ENCODE data around the gene TPD52L1. TPM values are rescaled to one million over a fixed set of nuclear protein-coding genes. Genes with fewer than 3 reads are reported as not detected.

TPD52L1 gene
- total and polyA plus RNA-seq, 10 of the 15 experiments (the other 5 are each of a cell fraction or from before 2014, with no cell fraction given), result 0.03 to 2.6 (median 0.16) TPM; not detected in 3

DNA sequence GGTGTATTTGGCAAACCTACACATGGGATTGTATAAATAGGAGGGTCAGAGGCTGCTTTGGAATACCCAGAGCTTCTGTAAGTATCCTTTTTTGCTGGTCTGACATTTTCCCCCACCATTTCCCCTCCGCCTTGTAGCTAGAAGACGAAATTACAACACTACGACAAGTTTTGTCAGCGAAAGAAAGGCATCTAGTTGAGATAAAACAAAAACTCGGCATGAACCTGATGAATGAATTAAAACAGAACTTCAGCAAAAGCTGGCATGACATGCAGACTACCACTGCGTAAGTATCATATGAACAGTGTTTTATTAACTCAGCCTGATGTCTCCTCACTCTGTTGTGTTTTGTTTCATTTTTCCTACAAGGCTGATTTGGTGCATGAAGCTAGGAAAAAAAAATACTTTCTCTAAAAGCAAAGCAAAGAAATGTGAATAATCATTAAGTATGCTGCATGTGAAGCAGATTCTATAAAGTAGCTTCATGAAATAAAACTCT is 75.5 kb downstream of the TPD52L1 start:
- no peak overlapping the region for H3K27ac ChIP-seq (ENCODE audit: control insufficient read depth, insufficient read depth)
- no peaks in the 10 kb centered on the region for H3K4me1 ChIP-seq (ENCODE audit: control insufficient read depth, insufficient read depth, low read length)
- no peak overlapping the region for H3K4me2 ChIP-seq (ENCODE audit: control insufficient read depth, insufficient read depth)
- ChIA-PET CTCF (interaction anchor here (1.2 kb wide), 1 partner anchor 34 kb away, joined by 4 read pairs; no protein-coding TSS in a partner anchor), POLR2A (no interaction called here), RAD21 (ENCODE audit: unreplicated experiment) (no interaction called here), SMC1A (ENCODE audit: uncharacterized antibody, unreplicated experiment) (interaction anchor here (1.3 kb wide), 1 partner anchor 22 kb away, joined by 4 read pairs; no protein-coding TSS in a partner anchor)
- BruUV-seq (replicated peaks), result no TSS peak
- FAIRE-seq, result no peak
- no peaks in the 10 kb centered on the region for H3K27me3 ChIP-seq (replicated peaks in 1 of 2; ENCODE audit: control insufficient read depth in 2 of 2, insufficient read depth in 2 of 2, low read length in 1 of 2)
- no peaks in the 10 kb centered on the region for H3K9me3 ChIP-seq (replicated peaks; ENCODE audit: control insufficient read depth, insufficient read depth, low read length)
- 45% methylated on average over 6 of the region's 6 CpGs for WGBS (ENCODE audit: insufficient coverage, insufficient replicate concordance, low lambda C conversion rate, missing lambda C conversion rate)
- no peak for DNase-seq (ENCODE audit: low read depth, low spot score)
- TF ChIP-seq ESRRA (IDR thresholded peaks at IDR 0.05; ENCODE audit: low read length) (no peak), SP1 (IDR thresholded peaks at IDR 0.05; ENCODE audit: low read depth, low read length) (no peak), SREBF1 (IDR thresholded peaks at IDR 0.05; ENCODE audit: low read length) (no peak), NBN (IDR thresholded peaks at IDR 0.05) (no peak), JUND (IDR thresholded peaks at IDR 0.05; ENCODE audit: low read depth, low read length) (no peak), LARP7 (IDR thresholded peaks at IDR 0.05) (no peak), ZNF384 (IDR thresholded peaks at IDR 0.05; ENCODE audit: borderline replicate concordance, low read depth, low read length) (no peak), HDAC6 (IDR thresholded peaks at IDR 0.05; ENCODE audit: unreplicated experiment) (no peak), EZH2 (IDR thresholded peaks at IDR 0.05; ENCODE audit: borderline replicate concordance, control insufficient read depth, low read depth, low read length) (no peak), SMARCA5 (IDR thresholded peaks at IDR 0.05) (no peak), BACH1 (IDR thresholded peaks at IDR 0.05; ENCODE audit: borderline replicate concordance) (no peak), IKZF1 (conservative IDR thresholded peaks at IDR 0.05) (no peak)
- TF ChIP-seq, protein P1, sequence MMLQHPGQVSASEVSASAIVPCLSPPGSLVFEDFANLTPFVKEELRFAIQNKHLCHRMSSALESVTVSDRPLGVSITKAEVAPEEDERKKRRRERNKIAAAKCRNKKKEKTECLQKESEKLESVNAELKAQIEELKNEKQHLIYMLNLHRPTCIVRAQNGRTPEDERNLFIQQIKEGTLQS (IDR thresholded peaks at IDR 0.05; ENCODE audit: borderline replicate concordance, extremely low read depth, low read depth, low read length), result no peak
- no peaks in the 10 kb centered on the region for H3K36me3 ChIP-seq (ENCODE audit: control insufficient read depth in 2 of 2, insufficient read depth in 2 of 2, low read length in 1 of 2)
- H3K79me2 ChIP-seq (ENCODE audit: control insufficient read depth, insufficient read depth, low read length), result no peaks in the 10 kb centered on the region
- H3K4me3 ChIP-seq, result no peak overlapping the region
- in situ Hi-C loops (cut with MboI) (no loop called here), intact Hi-C loops (cut with micrococcal nuclease; ENCODE audit: unreplicated experiment) (no loop called here)
- H3K9ac ChIP-seq (ENCODE audit: control insufficient read depth, insufficient read depth, low read length), result no peak overlapping the region
- H2AFZ ChIP-seq (ENCODE audit: control insufficient read depth, low read depth, low read length), result no peak overlapping the region
- H4K20me1 ChIP-seq (ENCODE audit: control insufficient read depth, insufficient read depth), result no peaks in the 10 kb centered on the region
- ATAC-seq, result no peak

Data from GM12878 (cell line).